Erythroblast (primary cell): Measurements from ENCODE around the gene CFAP20DC.
"Not testable (repeated sequence)": the region's sequence is repeated elsewhere in the genome, so short reads cannot be mapped to it uniquely, and the experiment has no call there.

Experiments
- DNase-seq, 2 experiments: peaks; one replicate each; lab custom pipeline; 2025; lab: John Stamatoyannopoulos, UW
- GATA1 ChIP-seq: IDR thresholded peaks from 2 replicates; pipeline ENCODE4 v1.6.1; 2011; ENCODE audit warnings: low read depth, mild to moderate bottlenecking, control low read depth, low read length, moderate library complexity
- POLR2A ChIP-seq: IDR thresholded peaks from 2 replicates; pipeline ENCODE4 v1.6.1; 2011; ENCODE audit warnings: mild to moderate bottlenecking, low read length

CFAP20DC gene

DNA sequence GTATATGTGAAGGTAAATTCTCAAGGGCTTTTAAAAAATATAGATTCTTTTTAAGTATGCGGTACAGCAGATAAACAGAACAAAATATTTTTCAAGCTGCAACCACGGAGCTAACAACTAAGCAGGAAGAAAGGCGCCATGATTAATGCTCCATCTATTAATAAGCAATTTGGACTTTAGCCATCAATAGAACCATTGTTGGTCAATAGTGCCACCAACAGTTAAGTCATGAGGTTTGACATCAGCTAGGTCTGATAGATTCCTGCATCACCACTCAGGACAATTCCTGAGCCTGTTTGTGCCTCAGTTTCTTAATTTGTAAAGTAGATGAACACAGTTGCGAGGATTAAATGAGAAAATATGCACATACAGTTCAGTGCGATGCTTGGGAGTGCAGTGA is 318.2 kb downstream of the CFAP20DC start:
- TF ChIP-seq GATA1 (no peak), POLR2A (no peak)
- no peak for DNase-seq

DNA sequence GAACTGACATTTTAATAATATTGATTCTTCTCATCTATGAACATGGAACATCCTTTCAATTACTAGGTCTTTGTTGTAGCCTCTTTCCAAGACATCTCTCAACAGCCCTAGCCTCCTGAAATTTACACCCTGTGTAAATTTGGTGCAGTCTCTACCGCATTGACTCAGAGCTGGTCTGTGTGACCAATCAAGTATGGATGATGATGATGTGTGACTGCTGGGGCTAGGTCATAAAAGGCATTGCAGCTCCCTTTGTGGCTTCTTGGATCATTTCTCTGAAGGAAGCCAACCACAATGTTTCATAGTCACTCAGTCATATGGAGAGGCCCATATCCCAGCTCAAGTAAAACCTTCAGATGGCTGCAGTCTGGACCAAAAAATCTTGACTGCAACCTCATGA is 321.1 kb downstream of the CFAP20DC start:
- TF ChIP-seq GATA1, result no peak
- no peak for TF ChIP-seq POLR2A
- no peak for DNase-seq

DNA sequence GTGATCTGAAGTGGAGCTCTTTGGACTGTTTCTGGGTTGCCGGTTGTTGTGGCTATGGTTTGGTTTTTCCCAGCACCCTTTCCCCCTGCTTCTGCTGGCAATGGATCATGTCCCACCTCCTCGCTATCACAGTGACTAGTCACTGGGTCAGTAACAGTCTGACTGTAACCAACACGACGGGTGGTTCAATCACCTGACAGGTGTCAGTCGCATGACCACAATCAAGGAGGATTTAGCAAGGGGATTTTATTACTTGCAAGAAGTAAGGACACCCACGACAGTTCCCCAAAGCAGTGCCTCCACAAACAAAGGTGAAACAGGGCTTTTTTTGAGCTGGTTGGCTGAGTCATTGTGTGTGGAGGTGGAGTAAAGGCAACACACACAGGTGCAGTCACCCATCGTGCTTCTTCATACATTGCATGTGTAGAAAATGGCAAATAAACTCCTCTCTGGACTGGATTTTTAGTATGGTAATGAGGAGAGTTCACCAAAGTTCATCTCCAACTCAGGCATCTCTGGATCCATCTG is 324.4 kb downstream of the CFAP20DC start:
- TF ChIP-seq GATA1, result no peak
- no peak for TF ChIP-seq POLR2A
- DNase-seq, result no peak

DNA sequence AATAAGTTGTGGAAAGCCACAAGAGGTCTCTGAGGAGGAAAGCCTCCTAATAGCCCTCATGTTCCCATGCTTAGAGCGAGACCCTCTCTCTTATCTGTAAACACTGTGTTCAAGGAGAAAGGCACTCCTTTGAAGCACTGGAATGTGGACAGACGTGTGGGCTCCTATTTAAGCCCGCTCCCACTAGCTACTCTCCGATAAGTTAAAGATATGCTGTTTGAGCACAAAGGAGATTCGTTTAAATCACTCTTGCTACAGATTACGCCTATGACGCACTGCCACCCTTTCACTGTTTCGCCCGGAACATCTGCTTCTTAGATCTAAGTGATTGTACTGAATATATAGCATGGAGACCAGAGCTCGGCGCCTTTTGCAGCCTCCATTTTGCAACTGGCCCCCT is 325.5 kb downstream of the CFAP20DC start:
- TF ChIP-seq POLR2A (no peak), GATA1 (no peak)
- no peak for DNase-seq

DNA sequence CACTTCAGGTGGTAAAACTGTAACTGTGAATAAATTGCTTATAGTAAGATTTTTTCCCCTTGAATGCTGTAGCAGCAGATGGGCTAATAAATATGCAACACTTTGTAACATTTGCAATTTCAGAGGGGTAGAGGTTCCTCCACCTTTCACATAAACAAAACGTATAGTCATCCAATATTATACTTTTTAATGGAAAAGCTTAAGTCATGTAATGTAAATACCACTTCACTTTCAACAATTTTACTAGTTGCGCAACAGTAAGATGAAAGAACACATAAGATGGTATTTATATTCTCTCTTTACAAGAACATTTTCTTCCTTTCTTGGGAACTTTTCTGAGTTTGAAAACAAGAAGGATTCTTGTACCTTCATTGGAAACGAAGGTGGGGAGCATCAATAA is 326.7 kb downstream of the CFAP20DC start:
- no peak for TF ChIP-seq POLR2A
- no peak for TF ChIP-seq GATA1
- no peak for DNase-seq

DNA sequence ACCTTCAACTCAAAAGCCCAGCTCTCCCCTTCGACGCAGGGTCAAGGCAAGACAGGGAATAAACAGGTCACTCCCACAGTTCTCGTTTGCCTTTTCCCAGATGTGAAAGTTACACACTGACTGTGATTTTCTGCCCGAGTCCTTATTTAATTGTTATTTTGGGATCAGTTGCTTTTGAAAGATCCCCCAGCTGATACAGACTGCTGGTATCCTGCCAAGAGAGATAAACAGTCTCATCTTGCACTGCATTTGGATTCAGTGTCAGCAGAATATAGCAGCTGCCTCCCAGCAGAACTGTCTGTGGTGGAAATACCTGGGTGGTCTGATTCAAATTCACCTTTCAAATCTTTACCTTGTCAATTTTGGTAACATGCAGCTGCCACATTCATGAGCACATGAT is 327.3 kb downstream of the CFAP20DC start:
- TF ChIP-seq POLR2A, result no peak
- DNase-seq, result no peak

DNA sequence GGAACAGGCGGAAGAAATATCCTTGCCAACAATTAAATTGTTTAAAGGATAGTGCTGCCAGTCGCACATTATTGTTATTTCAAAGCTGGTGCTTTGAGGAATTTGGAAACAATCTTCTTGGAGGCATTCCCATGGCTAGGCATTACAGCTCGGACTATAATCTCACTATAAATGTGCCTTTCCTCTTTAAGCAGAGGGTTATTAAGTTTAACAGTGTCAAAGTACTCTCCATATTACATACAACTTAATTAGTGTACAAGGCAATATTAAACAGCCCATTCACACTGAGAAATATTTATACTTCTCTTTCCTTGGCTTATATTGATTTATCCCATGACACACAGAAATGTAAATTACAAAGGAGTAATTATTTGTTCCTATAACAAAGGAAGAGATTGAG is 329.3 kb downstream of the CFAP20DC start:
- TF ChIP-seq POLR2A, result no peak
- DNase-seq, result no peak

DNA sequence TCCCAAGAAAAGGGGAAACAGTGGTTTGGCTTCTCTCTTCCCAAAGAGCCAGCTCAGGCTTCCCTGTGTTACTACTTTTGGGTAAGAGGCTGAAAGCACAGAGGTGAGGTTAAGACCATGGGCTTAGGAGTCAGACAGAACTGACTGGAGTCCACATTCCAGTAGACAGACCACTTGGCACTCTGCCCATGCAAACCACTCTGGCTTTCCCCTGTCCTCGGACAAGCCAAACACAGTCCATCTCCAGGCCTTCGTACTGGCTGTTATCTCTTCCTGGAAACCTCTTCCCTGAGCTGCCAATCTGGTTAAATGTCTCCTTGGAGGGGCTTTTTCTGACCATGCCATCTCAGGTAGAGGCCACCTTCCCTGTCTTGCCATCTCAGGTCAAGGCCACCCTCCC is 330.1 kb downstream of the CFAP20DC start:
- TF ChIP-seq POLR2A, result no peak
- TF ChIP-seq GATA1, result no peak
- no peak for DNase-seq

DNA sequence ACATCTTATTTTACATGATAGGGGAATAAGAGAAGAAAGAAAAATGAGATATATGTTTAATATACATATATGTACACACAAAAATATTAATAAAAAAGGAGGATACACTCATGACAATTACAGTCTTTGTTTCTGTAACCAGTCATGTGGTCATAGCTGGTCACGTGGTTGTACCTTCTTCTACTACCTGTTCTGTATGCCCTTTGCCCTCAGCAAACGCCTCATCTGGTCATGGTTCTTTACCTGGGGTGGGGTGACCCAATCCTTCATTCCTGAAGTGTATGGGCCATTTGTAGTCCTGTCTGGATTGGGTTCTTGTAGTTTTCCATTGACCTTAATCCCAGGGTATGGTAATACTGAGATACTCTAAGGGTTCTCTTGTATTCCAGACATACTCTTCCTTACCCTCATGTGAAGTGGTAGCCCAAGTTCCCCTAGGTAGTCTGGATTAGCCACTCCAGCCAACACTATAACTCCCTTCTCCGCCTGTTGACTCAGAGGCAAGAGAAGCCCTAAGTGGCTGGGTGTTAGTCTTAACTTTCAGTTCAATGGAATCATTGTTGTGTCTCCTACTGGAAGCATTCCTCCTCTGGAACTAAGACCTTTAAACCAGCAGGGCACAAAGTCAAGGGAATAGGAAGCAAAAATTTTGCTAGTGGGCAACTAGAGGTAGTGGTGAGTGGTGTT is 336.0 kb downstream of the CFAP20DC start:
- DNase-seq, result no peak
- no peak for TF ChIP-seq GATA1
- TF ChIP-seq POLR2A, result no peak

DNA sequence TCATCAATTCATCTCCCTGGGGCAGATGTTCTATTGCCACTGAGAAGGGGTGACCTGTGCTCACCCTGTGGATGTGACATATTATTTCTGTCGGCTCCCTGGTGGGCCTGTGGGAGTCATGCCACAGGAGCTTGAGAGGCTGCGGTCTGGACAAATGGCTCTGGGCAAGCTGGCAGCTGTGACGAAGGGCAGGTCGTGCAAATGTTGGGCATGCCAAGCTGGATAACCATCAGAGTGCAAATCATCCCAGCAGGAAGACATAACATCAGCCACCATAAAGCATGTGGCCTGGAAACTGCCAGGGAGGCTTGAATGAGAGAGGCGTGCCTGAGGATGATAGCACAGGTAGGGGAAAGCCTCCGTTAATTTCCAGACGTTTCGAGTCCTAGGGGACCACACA is 338.0 kb downstream of the CFAP20DC start:
- no peak for DNase-seq
- TF ChIP-seq GATA1 (no peak), POLR2A (no peak)

DNA sequence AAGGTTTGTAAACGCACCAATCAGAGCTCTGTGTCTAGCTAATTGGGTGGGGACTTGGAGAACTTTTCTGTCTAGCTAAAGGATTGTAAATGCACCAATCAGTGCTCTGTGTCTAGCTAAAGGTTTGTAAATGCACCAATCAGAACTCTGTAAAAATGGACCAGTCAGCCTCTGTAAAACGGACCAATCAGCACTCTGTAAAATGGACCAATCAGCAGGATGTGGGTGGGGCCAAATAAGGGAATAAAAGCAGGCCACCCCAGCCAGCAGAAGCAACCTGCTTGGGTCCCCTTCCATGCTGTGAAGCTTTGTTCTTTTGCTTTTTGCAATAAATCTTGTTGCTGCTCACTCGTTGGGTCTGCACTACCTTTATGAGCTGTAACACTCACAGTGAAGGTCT is 340.8 kb downstream of the CFAP20DC start:
- DNase-seq, result not testable (repeated sequence)

DNA sequence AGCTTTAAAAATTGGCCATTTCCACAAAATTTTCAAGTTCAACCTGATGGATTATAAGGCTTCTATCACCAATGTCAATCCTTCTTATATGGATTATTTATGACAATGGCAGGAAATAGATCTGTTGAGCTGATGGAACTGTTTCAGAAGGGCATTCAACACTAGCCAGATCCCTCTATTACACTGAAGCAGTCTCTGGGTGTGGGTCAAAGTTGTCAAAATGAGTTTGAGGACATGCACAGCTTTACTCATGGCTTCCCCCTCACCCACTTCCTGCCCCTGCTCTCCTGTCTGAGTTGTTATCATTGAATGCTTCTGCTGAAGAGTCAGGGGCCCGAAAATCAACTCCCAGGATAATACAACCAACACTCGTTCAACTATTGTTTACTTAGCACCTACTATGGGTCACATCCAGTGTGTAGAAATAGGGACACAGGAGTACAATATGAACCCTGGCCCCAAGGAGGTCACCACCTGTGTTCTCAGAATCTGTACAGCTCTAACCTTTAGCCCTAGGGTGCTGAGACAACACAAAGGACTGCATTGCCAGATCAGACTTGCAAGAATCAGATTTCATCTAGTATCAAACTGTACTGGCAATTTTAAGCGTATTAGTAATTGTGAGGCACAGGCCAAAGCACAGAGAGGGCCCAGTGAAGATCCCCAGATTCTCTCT is 341.6 kb downstream of the CFAP20DC start:
- TF ChIP-seq POLR2A, result no peak
- no peak for TF ChIP-seq GATA1
- DNase-seq, result no peak

DNA sequence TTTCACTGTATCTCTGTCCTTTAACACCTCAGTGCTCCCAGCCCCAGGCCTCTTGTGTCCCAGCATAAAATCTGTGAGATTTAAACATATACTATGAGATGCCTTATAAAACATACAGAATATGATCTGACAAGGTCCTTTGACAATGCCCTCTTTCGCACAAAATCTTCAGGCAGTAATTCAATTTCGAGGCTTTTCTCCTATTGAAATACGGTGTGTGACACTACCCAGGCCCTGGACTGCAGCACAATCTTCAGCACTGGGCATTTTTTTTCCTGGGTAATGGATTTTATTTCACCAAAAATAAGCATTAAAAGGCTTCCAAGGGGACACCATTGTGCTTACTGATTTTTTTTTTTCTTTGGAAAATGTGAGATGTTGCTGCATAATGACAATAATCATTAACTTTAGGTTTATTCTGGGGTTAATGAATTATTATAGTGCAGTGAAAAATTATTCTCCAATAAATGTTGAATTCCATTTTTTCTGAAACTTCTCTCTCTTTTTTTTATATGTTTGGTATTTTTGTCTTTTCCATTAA is 342.4 kb downstream of the CFAP20DC start:
- TF ChIP-seq GATA1 (no peak), POLR2A (no peak)
- DNase-seq, result no peak

DNA sequence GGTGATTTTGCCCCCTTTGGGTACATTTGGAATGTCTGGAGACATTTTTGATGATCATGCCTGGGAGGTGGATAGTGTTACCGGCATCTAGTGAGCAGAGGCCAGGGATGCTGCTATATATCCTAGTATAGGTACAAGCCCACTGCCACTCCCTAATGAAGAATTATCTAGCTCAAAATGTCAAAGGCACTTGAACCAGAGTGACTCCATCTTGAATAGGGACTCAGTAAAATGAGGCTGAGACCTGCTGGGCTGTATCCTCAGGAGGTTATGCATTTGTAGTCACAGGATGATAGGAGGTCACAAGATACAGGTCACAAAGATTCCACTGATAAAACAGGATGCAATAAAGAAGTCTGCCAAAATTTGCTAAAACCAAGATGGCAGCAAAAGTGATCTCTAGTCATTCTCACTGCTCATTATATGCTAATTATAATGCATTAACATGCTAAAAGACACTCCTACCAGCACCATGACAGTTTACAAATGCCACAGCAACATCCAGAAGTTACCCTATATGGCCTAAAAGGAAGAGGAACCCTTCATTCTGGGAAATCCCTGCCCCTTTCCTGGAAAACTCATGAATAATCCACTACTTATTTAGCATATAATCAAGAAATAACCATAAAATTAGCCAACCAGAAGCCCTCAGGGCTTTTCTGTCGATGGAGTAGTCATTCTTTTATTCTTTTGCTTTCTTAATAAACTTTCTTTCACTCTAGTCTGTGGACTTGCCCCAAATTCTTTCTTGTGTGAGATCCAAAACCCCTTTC is 343.2 kb downstream of the CFAP20DC start:
- TF ChIP-seq GATA1, result no peak
- TF ChIP-seq POLR2A, result no peak
- no peak for DNase-seq

DNA sequence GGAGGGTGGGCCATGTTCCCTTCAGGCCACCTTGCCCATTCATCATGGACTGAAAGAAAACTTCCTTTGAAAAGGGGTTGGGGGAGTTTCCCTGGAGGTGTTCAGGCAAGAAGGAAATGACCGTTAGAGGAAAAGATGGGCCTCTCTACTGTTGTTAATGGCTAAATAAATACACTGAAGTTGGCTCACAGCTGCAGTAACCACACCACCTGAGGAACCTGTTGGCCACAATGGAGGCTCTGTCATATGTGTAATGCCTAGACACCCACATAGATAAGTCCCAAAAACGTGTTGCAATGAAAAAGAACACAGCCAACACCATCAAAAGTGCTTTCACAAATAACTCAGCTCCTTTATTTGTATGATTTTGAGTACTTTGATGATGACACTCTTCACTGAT is 345.1 kb downstream of the CFAP20DC start:
- TF ChIP-seq POLR2A (no peak), GATA1 (no peak)
- no peak for DNase-seq

DNA sequence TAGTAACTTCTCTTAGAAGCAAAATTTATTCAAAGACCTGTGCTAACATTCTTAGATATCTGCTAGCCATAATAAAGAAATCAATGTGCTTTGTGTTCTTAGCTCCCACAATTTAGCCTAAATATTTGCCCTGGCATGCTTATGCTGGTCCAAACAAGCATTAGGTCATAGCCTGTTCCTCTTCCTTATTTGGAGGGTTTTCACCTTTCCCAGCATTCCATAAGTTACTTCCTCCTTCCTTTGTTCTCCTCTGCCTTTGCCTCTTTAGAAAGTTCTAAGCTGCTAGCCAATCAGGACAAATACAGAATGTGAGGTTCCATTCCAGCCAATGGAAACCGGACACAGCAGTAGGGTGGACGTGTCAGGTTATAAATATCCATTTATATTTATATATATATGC is 345.5 kb downstream of the CFAP20DC start:
- DNase-seq, result not testable (repeated sequence)
